Brain microvascular endothelial cell (primary cell): ENCODE data around the gene PRKG1.

Experiments used
- DNase-seq: peaks from one replicate; pipeline ENCODE4 v3.0.0-alpha.2; 2020
- H3K27ac ChIP-seq: fragments of 250-450 bp; sonication (Bioruptor Pico); 2 replicates; pipeline ENCODE4 v1.5.1; 2020; ENCODE audit warnings: mild to moderate bottlenecking, moderate library complexity
- H3K27me3 ChIP-seq: fragments of 250-450 bp; sonication (Bioruptor Pico); replicated peaks from 2 replicates; pipeline ENCODE4 v1.5.1; 2020; ENCODE audit warnings: mild to moderate bottlenecking
- H3K36me3 ChIP-seq: fragments of 250-450 bp; sonication (Bioruptor Pico); replicated peaks from 2 replicates; pipeline ENCODE4 v1.5.1; 2020; ENCODE audit warnings: mild to moderate bottlenecking
- H3K4me3 ChIP-seq: 2 replicates; pipeline ENCODE4 v1.5.1; 2011; ENCODE audit warnings: low read depth, mild to moderate bottlenecking, control low read depth, low read length, moderate library complexity
- in situ Hi-C: cut with HindIII; loops from 2 replicates; pipeline ENCODE4 v1.10.0; 2017; ENCODE audit warnings: low sequenced_read_pairs, low pct_ligation_motif_present
- TF ChIP-seq, protein P1 (sequence below): IDR thresholded peaks from 2 replicates; pipeline ENCODE4 v1.5.1; 2011; ENCODE audit warnings: low read depth, mild to moderate bottlenecking, moderate library complexity, low read length, control low read depth, inconsistent platforms; ENCODE audit errors: missing control alignments

Gene PRKG1

GRCh38 chr10:51896849-51897248 is 822.6 kb downstream of the PRKG1 start:
- TF ChIP-seq, protein P1, sequence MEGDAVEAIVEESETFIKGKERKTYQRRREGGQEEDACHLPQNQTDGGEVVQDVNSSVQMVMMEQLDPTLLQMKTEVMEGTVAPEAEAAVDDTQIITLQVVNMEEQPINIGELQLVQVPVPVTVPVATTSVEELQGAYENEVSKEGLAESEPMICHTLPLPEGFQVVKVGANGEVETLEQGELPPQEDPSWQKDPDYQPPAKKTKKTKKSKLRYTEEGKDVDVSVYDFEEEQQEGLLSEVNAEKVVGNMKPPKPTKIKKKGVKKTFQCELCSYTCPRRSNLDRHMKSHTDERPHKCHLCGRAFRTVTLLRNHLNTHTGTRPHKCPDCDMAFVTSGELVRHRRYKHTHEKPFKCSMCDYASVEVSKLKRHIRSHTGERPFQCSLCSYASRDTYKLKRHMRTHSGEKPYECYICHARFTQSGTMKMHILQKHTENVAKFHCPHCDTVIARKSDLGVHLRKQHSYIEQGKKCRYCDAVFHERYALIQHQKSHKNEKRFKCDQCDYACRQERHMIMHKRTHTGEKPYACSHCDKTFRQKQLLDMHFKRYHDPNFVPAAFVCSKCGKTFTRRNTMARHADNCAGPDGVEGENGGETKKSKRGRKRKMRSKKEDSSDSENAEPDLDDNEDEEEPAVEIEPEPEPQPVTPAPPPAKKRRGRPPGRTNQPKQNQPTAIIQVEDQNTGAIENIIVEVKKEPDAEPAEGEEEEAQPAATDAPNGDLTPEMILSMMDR = no peak
- no peak overlapping the region for H3K4me3 ChIP-seq
- in situ Hi-C loops = no loop called here

DNA sequence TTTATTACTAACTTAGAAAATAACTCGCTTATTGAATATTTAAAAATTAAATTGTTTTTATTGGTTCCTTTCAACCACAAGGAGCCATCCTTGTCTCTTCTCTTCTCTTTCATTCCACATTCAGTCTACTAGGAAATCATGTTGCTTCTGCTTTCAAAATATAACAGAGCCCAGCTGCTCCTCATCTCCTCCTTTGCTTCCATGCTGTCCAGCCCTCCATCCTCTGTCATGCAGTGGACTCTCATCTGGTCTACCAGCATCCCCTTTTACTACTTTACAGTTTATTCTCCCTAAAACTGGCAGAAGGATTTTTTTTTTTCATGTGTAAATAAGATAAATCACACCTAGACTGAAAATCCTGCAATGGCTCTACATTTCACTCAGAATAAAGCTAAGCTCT is 823.3 kb downstream of the PRKG1 start:
- H3K4me3 ChIP-seq = no peak overlapping the region
- DNase-seq = no peak
- TF ChIP-seq, protein P1 = no peak
- in situ Hi-C loops = no loop called here
- no peak overlapping the region for H3K27ac ChIP-seq
- H3K36me3 ChIP-seq = no peaks in the 10 kb centered on the region
- H3K27me3 ChIP-seq = no peaks in the 10 kb centered on the region

More at GRCh38 chr10:51896849-51897248, 822.6 kb downstream of the PRKG1 start:
- H3K27ac ChIP-seq = no peak overlapping the region
- H3K36me3 ChIP-seq = no peaks in the 10 kb centered on the region
- no peaks in the 10 kb centered on the region for H3K27me3 ChIP-seq
- DNase-seq = no peak

GRCh38 chr10:51900180-51900579 is 825.9 kb downstream of the PRKG1 start:
- no peak overlapping the region for H3K27ac ChIP-seq
- no peaks in the 10 kb centered on the region for H3K27me3 ChIP-seq
- no peak overlapping the region for H3K4me3 ChIP-seq
- DNase-seq = no peak
- TF ChIP-seq, protein P1 = no peak
- in situ Hi-C loops = no loop called here
- no peaks in the 10 kb centered on the region for H3K36me3 ChIP-seq

DNA sequence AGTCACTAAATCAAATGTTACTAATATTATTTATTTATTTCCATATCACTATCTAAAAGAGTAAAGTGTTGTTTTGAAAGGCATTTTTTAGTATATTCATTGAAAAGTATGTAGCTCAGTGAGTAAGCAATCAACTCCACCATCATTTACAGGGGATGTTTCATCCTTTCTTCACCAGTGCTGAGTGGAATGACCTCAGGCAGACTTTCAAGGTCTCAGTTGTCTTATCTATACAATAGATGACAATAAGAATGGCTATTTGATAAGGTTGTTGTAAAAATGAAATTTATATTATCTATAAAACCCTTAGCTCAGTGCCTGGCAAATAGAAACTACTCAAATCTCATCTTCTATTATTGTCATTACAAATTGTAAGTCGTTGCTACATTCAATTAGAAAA is 829.4 kb downstream of the PRKG1 start:
- H3K4me3 ChIP-seq = no peak overlapping the region

GRCh38 chr10:51905032-51905431 is 830.7 kb downstream of the PRKG1 start:
- H3K4me3 ChIP-seq = no peak overlapping the region
- DNase-seq = no peak
- TF ChIP-seq, protein P1 = no peak
- no peaks in the 10 kb centered on the region for H3K27me3 ChIP-seq
- in situ Hi-C loops = no loop called here
- H3K27ac ChIP-seq = no peak overlapping the region
- no peaks in the 10 kb centered on the region for H3K36me3 ChIP-seq

More for the DNA sequence above, 829.4 kb downstream of the PRKG1 start:
- Histone ChIP-seq H3K27me3 (no peaks in the 10 kb centered on the region), H3K27ac (no peak overlapping the region), H3K36me3 (no peaks in the 10 kb centered on the region)
- no peak for DNase-seq
- in situ Hi-C loops = no loop called here
- TF ChIP-seq, protein P1 = no peak

DNA sequence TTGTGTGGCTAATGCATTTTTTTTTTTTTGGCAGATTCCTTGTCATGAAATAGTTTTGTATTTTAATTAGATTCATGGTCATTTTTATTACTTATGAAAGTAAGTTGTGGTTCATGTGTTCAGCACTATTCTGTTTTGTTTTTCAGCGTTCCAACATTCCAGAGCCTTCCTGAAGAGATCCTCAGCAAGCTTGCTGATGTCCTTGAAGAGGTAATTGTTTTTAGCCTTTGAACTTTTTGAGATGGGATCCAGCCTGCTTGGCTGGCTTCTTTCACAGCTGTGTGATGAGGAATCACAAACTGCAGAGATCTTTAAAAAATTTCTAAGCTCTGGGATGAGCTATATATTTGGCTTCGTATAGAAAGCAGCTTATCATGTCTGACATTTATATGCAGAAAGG is 833.1 kb downstream of the PRKG1 start:
- TF ChIP-seq, protein P1 = no peak
- Histone ChIP-seq H3K27me3 (no peaks in the 10 kb centered on the region), H3K36me3 (no peaks in the 10 kb centered on the region), H3K4me3 (no peak overlapping the region), H3K27ac (no peak overlapping the region)
- in situ Hi-C loops = no loop called here
- DNase-seq = no peak
